GM12891 (cell line): ENCODE measurements around the gene YDJC.

Source experiments
- POLR2A ChIP-seq: IDR thresholded peaks from 2 replicates; pipeline ENCODE4 v1.6.1; 2011; ENCODE audit warnings: low read depth, low read length, control low read depth
- POLR2AphosphoS5 ChIP-seq: IDR thresholded peaks from 2 replicates; pipeline ENCODE4 v1.6.1; 2011; ENCODE audit warnings: low read depth, low read length, control low read depth
- SPI1 ChIP-seq: IDR thresholded peaks from 2 replicates; pipeline ENCODE4 v1.6.1; 2011; ENCODE audit warnings: low read depth, low read length, control low read depth

- TF ChIP-seq POLR2AphosphoS5 (no peak), POLR2A (no peak), SPI1 (no peak)
Observed at GRCh38 chr22:21582801-21583740, 46.8 kb downstream of the YDJC start.
